HUES64 (cell line): Measurements from ENCODE around the gene CRB1.

ENCODE experiments used
- H3K27ac ChIP-seq: 2 replicates; pipeline ENCODE4 v1.7.0; 2013; ENCODE audit warnings: low read depth, low read length, inconsistent platforms
- H3K27me3 ChIP-seq: 2 replicates; pipeline ENCODE4 v1.6.1; 2013; ENCODE audit warnings: mild to moderate bottlenecking, low read length; ENCODE audit not compliant: insufficient read depth
- H3K36me3 ChIP-seq: 2 replicates; pipeline ENCODE4 v1.6.1; 2013; ENCODE audit warnings: mild to moderate bottlenecking, low read length; ENCODE audit not compliant: insufficient read depth
- H3K4me1 ChIP-seq: 2 replicates; pipeline ENCODE4 v1.6.1; 2013; ENCODE audit warnings: mild to moderate bottlenecking, low read length, moderate library complexity; ENCODE audit not compliant: insufficient read depth
- H3K4me3 ChIP-seq: 2 replicates; pipeline ENCODE4 v1.5.1; 2013; ENCODE audit warnings: mild to moderate bottlenecking, low read length, moderate library complexity
- H3K9ac ChIP-seq: 2 replicates; pipeline ENCODE4 v1.6.1; 2013; ENCODE audit warnings: mild to moderate bottlenecking, low read depth, low read length
- H3K9me3 ChIP-seq: 2 replicates; pipeline ENCODE4 v1.6.1; 2013; ENCODE audit warnings: low read depth, low read length; ENCODE audit not compliant: insufficient read depth
- WGBS: fragments of 150-250, 120-280 bp; methylation state at CpG from one replicate; pipeline ENCODE4 v1.1.7; 2013; ENCODE audit warnings: missing lambda C conversion rate; 5-methylcytosine and 5-hydroxymethylcytosine counted together

CRB1 gene

DNA sequence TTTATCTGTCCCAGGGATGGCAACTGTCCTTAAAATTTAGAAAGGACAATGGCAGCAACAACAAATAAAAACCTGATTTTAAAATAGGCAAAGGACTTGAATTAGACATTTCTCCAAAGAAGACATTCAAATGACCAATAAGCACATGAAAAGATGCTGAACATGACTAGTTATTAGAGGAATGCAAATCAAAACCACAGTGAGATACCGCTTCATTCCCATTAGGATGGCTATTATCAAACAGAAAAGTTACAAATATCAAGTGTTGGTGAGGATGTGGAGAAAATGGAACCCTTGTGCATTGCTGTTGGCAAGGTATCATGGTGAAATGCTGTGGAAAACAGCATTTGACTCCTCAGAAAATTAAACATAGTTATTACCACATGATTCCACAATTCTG lies 120.7 kb downstream of the CRB1 start:
- H3K27me3 ChIP-seq: no peaks in the 10 kb centered on the region
- peaks cover 5% of the 10 kb centered on the region; the same call in 1 of the 2 replicates for H3K4me1 ChIP-seq
- H3K9me3 ChIP-seq: no peaks in the 10 kb centered on the region
- H3K9ac ChIP-seq: no peak overlapping the region
- no peaks in the 10 kb centered on the region for H3K36me3 ChIP-seq
- 100% methylated on average over 1 of the region's 1 CpG for WGBS
- no peak overlapping the region for H3K27ac ChIP-seq
- no peak overlapping the region for H3K4me3 ChIP-seq

DNA sequence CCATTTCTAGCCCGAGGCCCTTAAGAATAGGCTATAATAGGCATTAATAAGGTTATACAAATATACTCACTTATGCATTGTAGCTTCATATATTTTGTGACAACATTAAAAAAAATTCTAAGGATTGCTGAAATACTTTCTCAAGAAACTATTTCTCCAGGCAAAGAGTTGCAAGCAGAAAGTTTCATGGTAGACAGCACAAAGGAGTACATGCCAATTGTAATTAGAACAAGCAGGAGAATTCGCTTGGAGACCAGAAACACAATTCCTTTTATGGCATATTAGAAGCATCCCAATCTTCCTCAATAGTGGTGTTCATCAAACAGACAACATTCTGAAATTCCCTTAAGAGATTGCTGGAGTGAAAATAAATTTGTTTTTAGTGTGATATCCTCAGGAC lies 122.8 kb downstream of the CRB1 start:
- no peaks in the 10 kb centered on the region for H3K9me3 ChIP-seq
- H3K36me3 ChIP-seq: no peaks in the 10 kb centered on the region
- H3K27me3 ChIP-seq: no peaks in the 10 kb centered on the region
- no peak overlapping the region for H3K4me3 ChIP-seq
- H3K4me1 ChIP-seq: no peaks in the 10 kb centered on the region
- no peak overlapping the region for H3K9ac ChIP-seq
- H3K27ac ChIP-seq: no peak overlapping the region
- 94% methylated on average over 1 of the region's 2 CpGs for WGBS

DNA sequence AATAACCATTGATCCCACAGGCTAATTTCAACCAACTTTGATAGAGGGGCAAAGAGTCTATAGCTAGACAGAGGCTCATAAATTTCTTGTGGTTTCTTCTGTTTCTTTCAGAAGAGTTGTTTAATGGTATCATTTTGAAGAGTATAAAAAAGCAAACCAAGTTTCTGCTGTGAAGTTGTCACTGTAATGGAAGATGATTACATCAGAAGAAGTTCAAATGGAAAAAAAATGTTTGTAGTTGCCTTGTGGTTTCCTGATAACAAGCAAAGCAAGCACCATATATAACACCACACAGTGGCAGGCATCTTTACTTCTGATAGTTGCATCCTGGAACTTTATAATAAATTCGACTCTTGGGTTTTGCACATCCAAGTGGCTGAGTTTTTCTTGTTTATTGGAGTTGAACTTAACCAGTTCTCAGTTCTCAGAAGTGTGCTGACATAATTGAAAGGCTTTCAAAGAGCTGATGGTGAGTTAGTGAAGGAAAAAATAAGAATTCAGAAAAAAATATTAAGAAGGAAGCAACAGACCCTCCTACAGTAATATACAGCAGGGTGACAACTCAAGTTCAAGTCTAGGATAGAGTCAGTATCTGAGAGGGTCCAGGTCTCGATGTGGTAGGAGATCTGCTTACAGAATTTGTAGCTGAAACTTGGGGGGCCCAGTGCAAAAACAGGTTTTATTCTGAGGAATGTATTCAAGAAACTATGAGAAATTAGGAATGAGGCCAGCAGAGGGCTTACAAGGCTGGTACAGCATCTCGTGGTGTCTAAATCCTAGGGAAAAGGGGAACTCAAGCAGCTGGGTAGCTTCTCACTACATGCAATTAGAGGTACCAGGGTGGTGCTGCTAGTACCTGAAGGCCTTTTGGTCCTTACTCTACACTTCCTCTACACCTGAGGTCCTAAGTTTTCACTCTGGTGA lies 123.5 kb downstream of the CRB1 start:
- no peak overlapping the region for H3K4me3 ChIP-seq
- H3K27ac ChIP-seq: no peak overlapping the region
- H3K36me3 ChIP-seq: no peaks in the 10 kb centered on the region
- no peak overlapping the region for H3K9ac ChIP-seq
- 86% methylated on average over 3 of the region's 3 CpGs for WGBS
- H3K27me3 ChIP-seq: no peaks in the 10 kb centered on the region
- no peaks in the 10 kb centered on the region for H3K9me3 ChIP-seq
- no peaks in the 10 kb centered on the region for H3K4me1 ChIP-seq

DNA sequence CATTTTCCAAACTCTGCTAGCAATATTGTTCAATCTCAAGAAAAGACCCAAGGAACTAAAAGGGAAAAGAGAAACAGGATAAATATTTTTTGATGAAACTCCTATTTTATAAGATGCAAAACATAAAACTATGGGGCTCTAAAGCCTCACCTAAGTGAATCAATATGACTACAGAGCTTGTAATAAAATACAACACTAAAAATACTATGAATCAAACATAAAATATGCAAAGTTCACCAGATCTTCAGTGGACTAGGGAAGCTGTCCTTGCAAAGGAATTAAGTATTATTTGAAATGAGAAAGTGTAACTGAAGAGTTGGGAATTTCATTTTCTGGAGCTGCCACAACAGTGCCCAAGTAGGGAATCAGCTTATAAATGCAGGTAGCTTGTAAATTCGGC lies 124.5 kb downstream of the CRB1 start:
- no peak overlapping the region for H3K4me3 ChIP-seq
- no peaks in the 10 kb centered on the region for H3K36me3 ChIP-seq
- no peaks in the 10 kb centered on the region for H3K9me3 ChIP-seq
- no peak overlapping the region for H3K9ac ChIP-seq
- no peaks in the 10 kb centered on the region for H3K4me1 ChIP-seq
- no peaks in the 10 kb centered on the region for H3K27me3 ChIP-seq
- H3K27ac ChIP-seq: no peak overlapping the region
- WGBS: 90% methylated on average over 1 of the region's 1 CpG

DNA sequence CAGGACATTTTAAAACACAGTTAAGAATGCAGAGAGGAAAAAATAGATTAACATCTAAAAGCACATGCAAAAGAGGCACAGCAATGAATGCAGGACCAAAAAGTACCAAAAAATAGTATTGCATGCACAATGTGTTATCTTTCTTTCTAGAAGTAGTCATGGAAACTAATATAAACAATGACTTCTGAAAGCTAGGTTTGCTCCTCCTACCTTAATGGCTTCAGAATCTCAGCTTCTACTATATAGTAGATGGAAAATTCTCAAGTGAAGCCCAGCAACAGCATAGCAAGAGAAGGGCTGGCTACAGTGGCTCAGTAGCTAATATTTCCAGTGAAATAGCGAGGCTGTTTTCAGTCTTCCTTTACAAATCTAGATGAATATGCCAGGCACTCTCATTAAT lies 125.1 kb downstream of the CRB1 start:
- Histone ChIP-seq H3K4me1 (no peaks in the 10 kb centered on the region), H3K27me3 (no peaks in the 10 kb centered on the region), H3K4me3 (no peak overlapping the region), H3K9ac (no peak overlapping the region), H3K9me3 (no peaks in the 10 kb centered on the region), H3K27ac (no peak overlapping the region), H3K36me3 (no peaks in the 10 kb centered on the region)
- WGBS: 93% methylated on average over 1 of the region's 1 CpG

DNA sequence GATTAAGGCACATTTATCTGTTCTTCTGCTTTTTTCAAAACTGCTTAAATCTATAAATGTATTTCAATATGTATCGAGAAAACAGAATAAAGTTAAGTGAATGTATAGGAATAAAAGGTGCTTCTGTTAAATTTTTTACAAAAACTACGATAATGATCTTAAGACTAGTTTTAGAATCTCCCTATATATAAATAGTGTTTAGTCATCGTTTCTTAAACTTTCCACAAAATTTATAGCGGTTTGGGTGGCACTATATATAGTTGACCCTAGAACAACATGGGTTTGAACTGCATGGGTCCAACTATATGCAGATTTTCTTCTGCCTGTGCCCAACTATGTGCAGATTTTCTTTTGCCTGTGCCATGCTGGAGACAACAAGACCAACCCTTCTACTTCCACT lies 125.7 kb downstream of the CRB1 start:
- Histone ChIP-seq H3K36me3 (no peaks in the 10 kb centered on the region), H3K4me3 (no peak overlapping the region), H3K9ac (no peak overlapping the region), H3K4me1 (no peaks in the 10 kb centered on the region), H3K27me3 (no peaks in the 10 kb centered on the region), H3K9me3 (no peaks in the 10 kb centered on the region), H3K27ac (no peak overlapping the region)
- WGBS: 88% methylated on average over 2 of the region's 4 CpGs

DNA sequence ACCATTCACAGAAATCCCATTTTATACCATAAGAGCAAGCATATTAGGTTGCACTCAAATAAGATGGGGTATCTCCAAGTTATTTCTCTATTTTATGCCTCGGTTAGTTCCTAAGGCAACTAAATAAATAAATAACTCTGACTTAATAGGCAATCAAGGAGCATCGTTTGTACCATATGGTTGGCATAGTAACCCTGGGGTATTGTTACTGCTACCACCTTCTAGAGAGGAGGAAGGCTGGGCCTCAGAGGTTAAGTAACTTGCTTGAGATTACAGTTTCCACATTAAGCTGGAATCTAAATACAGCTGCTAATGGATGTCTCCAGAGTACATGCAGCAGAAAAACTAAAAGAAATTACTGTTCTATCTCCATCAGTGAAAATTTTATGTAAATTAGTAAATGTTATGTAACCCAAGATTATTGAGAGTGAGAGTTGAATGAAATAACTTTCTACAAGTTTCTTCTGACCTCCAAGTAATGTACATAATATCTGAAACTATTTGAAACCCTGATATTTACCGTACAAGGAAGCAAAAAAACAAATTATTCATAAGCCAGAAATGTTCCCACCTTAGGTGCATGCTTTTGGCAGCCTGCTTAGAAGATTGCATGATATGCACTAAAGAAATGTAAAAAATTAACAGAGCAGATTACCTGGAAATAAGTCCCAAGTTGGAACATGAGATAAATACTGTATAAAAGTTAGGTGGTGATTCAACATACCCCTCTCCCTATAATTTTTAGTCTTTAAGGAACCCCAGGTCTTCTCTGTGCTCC lies 127.0 kb downstream of the CRB1 start:
- no peaks in the 10 kb centered on the region for H3K9me3 ChIP-seq
- 100% methylated on average over 3 of the region's 3 CpGs for WGBS
- H3K4me3 ChIP-seq: no peak overlapping the region
- H3K9ac ChIP-seq: no peak overlapping the region
- H3K27me3 ChIP-seq: no peaks in the 10 kb centered on the region
- no peak overlapping the region for H3K27ac ChIP-seq
- H3K4me1 ChIP-seq: no peaks in the 10 kb centered on the region
- H3K36me3 ChIP-seq: no peaks in the 10 kb centered on the region

DNA sequence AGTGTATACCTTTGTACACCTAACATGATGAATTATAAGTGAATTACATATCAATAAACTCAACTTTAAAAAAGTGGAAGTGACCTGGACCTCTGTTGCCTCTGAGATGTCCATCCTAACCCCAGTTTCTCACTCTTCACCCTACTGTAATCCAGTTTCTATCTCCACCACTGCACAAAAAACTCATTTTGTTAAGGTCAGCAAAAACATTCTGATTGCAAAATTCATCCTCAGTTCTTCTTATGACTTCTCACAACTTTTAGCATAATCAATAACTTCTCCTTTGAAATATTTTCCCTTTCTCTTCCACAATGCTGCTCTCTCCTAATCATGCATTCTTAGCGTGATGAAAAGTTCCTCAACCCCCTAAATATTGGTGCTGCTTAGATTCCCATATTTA lies 129.8 kb downstream of the CRB1 start:
- H3K4me1 ChIP-seq: no peaks in the 10 kb centered on the region

DNA sequence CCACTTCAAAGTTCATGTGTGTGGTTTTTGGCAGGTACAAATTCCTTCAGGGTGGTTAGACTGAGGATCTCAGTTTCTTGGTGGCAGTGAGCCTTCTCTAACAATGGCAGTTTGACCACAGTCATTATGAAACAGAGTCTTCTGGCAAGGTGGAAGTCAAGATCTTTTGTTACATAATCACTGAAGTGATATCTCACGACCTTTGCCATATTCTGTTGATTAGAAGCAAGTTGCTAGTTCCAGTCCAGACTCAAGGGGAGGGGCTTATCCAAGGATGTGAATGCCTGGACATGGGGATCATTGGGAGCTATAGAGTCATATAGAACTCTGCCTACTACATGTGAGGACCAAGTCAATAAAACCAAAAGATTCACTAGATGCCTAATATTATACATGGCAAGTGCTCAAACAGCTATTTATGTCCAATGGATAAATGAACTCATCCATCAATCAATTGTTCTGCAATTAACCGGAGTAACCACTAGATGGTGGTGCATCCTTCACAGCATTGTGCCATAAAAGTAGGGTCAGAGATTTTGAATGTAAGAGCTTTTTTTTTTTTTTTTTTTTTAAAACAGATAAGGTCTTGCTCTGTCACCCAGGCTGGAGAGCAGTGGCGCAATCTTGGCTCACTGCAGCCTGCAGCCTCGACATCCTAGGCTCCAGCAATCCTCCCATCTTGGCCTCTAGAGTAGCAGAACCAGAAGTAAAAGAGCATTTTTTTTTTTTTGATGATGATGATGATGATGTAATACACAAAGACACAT lies 131.9 kb downstream of the CRB1 start:
- Histone ChIP-seq H3K9ac (no peak overlapping the region), H3K27ac (no peak overlapping the region), H3K27me3 (no peaks in the 10 kb centered on the region), H3K4me1 (no peaks in the 10 kb centered on the region), H3K4me3 (no peak overlapping the region), H3K36me3 (no peaks in the 10 kb centered on the region), H3K9me3 (peaks cover 4% of the 10 kb centered on the region; the same call in 1 of the 2 replicates)
- 22% methylated on average over 4 of the region's 4 CpGs for WGBS

More for the DNA sequence above, 129.8 kb downstream of the CRB1 start:
- H3K9me3 ChIP-seq: no peaks in the 10 kb centered on the region
- H3K36me3 ChIP-seq: no peaks in the 10 kb centered on the region
- H3K27ac ChIP-seq: no peak overlapping the region
- no peak overlapping the region for H3K9ac ChIP-seq
- 96% methylated on average over 1 of the region's 1 CpG for WGBS
- H3K4me3 ChIP-seq: no peak overlapping the region
- no peaks in the 10 kb centered on the region for H3K27me3 ChIP-seq

DNA sequence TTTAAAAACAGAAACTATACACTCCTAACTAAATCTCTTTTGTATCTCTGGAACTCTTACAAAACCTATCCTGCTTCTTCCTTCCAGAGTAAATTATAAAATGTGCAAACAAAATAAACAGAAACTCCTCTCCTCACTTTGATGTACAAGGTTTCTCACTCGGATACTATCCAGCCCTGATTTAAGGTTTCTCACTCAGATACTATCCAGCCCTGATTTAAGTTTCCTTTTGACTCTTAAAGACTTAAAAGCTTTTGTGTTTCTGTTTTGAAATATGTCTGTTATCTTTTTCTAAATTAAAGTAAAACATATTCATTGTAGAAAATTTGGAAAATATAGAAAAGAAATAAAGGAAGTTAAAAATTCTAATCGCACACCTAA lies 132.5 kb downstream of the CRB1 start:
- Histone ChIP-seq H3K9ac (no peak overlapping the region), H3K9me3 (peaks cover 4% of the 10 kb centered on the region; the same call in 1 of the 2 replicates), H3K27me3 (no peaks in the 10 kb centered on the region), H3K4me1 (no peaks in the 10 kb centered on the region), H3K27ac (no peak overlapping the region), H3K36me3 (no peaks in the 10 kb centered on the region), H3K4me3 (no peak overlapping the region)
- 75% methylated on average over 2 of the region's 2 CpGs for WGBS

DNA sequence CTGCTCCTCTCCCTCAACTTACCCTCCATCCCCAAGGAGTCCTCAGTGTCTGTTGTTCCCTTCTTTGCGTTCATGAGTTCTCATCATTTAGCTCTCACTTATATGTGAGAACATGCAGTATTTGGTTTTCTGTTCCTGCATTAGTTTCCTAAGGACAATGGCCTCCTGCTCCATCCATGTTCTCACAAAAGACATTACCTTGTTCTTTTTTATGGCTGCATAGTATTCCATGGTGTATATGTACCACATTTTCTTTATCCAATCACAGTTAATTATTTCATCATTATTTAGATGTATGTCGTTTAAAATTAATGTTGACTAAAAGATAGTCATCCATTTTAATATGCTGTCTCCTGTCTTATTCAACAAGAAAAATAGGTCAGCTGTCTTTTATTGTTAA lies 134.1 kb downstream of the CRB1 start:
- peaks cover 4% of the 10 kb centered on the region; the same call in 1 of the 2 replicates for H3K9me3 ChIP-seq

More for the DNA sequence above, 134.1 kb downstream of the CRB1 start:
- Histone ChIP-seq H3K27ac (no peak overlapping the region), H3K36me3 (no peaks in the 10 kb centered on the region), H3K4me1 (no peaks in the 10 kb centered on the region), H3K4me3 (no peak overlapping the region), H3K9ac (no peak overlapping the region), H3K27me3 (no peaks in the 10 kb centered on the region)
- 100% methylated on average over 1 of the region's 2 CpGs for WGBS
